ENCODE results near the gene OTUD4.
"Not testable (repeated sequence)": the region's sequence is repeated elsewhere in the genome, so short reads cannot be mapped to it uniquely, and the experiment has no call there.

OTUD4 gene, protein sequence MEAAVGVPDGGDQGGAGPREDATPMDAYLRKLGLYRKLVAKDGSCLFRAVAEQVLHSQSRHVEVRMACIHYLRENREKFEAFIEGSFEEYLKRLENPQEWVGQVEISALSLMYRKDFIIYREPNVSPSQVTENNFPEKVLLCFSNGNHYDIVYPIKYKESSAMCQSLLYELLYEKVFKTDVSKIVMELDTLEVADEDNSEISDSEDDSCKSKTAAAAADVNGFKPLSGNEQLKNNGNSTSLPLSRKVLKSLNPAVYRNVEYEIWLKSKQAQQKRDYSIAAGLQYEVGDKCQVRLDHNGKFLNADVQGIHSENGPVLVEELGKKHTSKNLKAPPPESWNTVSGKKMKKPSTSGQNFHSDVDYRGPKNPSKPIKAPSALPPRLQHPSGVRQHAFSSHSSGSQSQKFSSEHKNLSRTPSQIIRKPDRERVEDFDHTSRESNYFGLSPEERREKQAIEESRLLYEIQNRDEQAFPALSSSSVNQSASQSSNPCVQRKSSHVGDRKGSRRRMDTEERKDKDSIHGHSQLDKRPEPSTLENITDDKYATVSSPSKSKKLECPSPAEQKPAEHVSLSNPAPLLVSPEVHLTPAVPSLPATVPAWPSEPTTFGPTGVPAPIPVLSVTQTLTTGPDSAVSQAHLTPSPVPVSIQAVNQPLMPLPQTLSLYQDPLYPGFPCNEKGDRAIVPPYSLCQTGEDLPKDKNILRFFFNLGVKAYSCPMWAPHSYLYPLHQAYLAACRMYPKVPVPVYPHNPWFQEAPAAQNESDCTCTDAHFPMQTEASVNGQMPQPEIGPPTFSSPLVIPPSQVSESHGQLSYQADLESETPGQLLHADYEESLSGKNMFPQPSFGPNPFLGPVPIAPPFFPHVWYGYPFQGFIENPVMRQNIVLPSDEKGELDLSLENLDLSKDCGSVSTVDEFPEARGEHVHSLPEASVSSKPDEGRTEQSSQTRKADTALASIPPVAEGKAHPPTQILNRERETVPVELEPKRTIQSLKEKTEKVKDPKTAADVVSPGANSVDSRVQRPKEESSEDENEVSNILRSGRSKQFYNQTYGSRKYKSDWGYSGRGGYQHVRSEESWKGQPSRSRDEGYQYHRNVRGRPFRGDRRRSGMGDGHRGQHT

DNA sequence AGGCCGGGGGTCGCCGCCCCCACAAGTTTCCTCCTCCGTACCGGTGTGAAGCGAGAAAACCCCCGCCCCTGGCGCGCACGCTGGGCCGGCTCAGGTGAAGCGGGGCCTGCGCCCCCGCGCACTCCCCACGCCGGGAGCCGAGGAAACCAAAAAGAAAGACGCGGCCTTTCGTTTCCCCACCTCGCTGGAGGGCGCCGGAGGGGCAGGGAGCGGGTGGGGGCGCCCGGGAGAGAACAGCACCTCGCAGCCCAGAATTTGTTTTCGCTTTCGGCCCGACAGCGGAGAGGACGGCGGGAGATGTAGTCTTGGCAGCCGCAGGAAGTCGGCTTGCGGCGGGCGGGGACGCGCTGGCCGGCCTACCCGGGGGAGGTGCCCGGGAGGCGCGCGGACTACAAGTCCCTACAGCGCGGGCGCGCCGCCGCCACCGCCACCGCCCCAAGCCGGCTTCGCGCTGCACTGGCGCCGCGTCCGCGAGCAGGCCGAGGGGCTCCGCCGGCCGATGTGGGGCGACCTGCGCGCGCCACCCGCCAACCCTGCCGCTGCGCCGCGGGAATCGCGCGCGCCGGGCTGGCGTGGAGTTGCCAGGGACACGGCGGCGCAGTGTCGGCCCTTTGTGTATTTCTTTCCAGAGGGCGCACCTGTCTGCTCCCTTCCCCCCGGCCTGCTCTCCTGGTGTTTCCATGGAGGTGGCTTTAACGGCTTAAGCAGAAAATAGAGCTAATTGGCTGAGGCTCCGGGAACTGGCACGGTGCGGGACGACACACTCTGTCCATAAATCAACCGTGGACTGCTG is at the start of gene OTUD4:
Gene OTUD4, minus strand, starts transcription at position 292 of the 793 bp plus-strand sequence. CDS start 616 bp downstream, outside the sequence.
- DNase-seq (ENCODE audit: low read depth in 2 of 2): peak; percentile 87 to 90

DNA sequence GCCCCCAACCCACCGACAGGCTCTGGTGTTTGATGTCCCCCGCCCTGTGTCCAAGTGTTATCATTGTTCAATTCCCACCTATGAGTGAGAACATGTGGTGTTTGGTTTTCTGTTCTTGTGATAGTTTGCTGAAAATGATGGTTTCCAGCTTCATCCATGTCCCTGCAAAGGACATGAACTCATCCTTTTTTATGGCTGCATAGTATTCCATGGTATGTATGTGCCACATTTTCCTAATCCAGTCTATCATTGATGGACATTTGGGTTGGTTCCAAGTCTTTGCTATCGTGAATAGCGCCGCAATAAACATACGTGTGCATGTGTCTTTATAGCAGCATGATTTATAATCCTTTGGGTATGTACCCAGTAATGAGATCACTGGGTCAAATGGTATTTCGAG is 42.8 kb upstream of the OTUD4 start:
- not testable (repeated sequence) for DNase-seq (ENCODE audit: low read depth in 2 of 2)

DNA sequence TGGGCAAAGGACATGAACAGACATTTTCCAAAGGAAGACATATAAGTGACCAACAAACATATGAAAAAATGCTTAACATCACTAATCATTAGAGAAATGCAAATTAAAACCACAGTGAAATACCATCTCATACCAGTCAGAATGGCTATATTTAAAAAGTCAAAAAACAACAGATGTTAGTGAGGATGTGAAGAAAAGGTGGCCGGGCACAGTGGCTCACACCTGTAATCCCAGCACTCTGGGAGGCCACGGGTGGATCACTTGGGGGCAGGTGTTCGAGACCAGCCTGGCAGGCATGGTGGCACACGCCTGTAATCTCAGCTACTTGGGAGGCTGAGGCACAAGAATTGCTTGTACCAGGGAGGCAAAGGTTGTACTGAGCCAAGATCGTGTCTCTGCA is 41.1 kb upstream of the OTUD4 start:
- DNase-seq (ENCODE audit: low read depth in 2 of 2): not testable (repeated sequence)

DNA sequence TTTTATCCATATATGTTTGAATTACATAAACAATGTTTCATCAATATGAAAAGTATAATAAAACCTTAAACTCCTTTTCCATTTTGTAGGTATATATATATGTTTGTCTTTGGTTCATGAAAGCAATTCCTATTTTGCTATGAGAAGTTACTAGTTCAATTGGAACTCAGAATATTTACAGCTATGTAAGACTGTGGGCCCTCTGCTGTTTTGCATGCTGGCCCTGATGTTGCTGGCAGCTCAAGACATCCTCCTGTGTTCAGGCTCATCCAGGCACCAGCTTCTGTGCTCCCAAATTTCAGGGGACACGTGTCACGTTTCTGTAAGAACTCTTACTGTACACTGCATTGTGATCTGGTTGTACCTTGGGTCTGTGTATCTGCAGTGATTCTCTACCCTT is 38.7 kb upstream of the OTUD4 start:
- no peak for DNase-seq (ENCODE audit: low read depth in 2 of 2)

DNA sequence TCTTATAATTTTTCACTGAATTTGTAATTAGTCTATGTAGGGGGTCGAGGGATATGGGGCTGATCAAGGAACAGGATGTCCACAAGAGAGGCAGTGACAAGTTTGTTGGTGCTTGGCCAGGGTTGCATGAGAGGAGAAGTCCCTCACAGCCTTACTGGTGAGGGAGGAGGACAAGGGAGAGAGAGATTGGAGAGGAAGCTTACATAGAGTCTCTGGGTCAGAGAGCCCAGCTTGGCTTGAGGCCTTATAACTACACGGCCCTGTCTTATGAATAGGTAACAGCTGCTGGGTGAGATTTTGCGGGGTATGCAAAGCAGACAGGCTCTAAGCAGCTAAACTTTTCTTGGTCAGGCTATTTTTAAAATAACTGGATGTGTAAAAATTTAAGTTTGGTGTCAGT is 37.9 kb upstream of the OTUD4 start:
- DNase-seq (ENCODE audit: low read depth in 2 of 2): no peak

DNA sequence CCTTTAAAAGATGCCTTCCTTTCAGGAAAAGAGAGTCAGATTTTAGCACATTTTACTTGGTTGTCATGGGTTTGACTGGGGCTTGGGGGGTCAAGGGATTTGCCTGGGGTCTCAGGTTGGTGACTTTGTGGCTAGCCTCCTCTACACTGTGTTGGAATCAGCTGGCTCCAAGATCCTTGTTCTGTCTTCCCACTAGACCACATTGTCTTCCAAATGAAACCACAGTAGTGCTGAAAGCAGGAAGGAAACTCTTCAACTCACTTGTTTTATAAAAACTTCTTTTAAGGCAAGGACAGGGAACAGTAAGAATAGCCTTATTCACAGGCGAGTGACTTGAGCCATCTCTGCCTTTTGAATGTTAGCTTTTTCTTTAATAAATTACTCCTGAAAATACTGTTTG is 37.0 kb upstream of the OTUD4 start:
- no peak for DNase-seq (ENCODE audit: low read depth in 2 of 2)

DNA sequence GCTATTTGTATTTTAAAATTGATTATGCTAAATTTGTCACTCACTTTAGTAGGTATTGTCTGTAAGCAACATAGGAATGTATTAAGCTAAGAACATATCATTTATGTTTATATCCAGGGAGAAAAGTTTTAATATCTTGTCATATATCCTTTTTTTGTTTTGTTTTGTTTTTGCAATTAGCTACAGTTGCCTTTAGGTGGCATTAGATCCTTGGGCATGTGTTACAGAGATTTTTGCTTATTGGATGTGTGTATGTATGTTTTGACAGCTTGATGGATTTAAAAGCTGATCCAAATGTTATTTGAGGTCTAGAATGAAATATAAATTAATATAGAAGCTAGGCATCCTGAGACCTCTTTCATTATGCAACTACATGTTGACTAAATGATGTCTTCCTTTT is 36.1 kb upstream of the OTUD4 start:
- no peak for DNase-seq (ENCODE audit: low read depth in 2 of 2)

DNA sequence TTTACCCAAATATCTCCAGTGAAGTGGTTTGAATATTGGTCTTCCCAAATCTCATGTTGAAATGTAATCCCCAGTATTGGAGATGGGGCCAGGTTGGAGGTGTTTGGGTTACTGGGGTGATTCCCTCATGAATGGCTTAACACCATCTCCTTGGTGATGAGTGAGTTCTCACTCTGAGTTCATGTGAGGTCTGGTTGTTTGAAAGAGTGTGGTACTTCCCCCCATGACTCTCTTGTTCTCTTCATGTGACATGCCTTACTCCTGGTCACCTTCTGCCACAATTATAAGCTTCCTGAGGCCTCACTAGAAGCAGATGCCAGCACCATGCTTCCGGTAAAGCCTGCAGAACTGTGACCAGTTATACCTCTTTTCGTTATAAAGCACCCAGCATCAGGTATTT is 32.9 kb upstream of the OTUD4 start:
- no peak for DNase-seq (ENCODE audit: low read depth in 2 of 2)

DNA sequence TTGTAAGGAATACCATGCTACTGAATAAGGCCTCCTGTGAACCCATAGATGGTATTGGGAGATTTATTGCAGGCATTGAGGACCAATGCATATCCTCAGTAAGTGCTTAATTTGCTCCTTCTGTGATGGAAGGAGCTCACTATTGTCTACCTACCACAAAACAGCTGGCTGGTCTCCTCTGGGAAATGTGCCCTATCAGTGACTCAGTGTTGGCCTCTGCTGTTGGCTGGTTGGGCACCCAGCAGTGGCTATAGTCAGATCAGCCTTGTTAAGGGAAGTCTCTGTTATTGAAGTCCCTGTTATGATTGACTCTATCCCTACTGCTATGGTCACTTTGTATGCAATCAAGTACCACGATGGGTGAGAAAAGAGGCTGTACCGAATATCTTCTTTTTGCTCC is 27.5 kb upstream of the OTUD4 start:
- no peak for DNase-seq (ENCODE audit: low read depth in 2 of 2)

DNA sequence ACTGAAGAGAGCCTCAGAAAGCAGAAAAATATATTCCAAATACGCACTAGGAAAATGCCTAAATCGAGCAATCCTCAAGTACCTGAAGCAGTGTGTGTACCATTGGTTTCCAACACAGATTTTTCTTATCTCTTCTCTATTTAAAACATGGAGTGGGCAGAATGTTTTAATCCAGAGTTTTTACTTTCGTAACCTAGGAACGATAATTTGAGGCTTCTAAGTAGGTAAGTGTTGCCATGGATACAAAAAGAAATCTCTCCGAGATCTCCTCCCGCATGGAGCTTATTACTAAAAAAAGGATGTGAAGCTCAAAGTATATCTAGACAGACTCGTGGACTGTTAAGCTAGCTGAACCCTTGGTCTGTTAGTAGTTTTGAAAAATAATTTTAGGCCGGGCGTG is 23.0 kb upstream of the OTUD4 start:
- DNase-seq (ENCODE audit: low read depth in 2 of 2): no peak

DNA sequence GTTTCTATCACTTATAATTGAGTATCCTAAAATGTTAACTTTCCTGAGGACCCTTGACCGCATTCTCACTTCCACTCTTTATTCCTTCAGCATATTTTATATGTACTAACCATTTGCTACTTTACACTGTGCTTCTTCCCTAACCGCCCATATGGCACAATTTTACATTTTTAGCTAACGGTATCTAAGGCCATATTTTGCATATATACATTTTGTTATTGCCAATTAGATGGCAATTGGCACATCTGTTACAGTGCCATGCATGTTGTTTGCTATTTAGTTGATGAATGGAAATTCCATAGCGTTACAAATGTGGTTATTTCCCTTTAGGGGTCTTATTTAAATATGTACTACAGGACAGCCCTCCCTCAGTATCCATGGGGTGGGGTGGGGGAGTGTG is 20.0 kb upstream of the OTUD4 start:
- no peak for DNase-seq (ENCODE audit: low read depth in 2 of 2)

DNA sequence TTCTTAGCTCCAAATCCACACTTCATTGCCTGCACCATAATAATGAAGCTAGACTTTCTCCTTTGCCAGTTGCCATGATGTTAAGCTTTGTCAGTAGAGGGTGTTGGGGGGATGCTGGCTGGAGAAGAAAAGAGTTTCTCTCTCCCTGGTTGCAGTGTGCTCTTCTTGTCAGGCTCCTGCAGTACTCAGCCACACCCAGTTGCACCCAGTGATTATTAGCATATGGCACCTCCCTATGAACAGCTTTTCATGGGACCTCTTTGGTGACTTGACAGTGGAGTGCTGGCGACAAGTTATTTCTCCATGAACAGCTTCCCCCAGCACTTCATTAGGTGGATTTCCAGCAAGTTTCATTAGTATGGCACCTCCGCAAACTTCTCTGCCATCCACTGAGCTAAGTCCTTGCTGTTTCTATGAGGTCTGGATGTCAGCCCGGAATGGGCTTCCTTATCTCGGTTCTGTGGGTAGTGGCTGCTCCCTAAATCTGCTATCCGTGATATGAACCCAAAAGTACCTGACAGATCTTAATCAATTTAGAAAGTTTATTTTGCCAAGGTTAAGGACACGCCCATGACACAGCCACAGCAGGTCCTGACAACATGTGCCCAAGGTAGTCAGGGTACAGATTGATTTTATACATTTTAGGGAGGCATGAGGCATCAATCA is 18.8 kb upstream of the OTUD4 start:
- DNase-seq (ENCODE audit: low read depth in 2 of 2): no peak

DNA sequence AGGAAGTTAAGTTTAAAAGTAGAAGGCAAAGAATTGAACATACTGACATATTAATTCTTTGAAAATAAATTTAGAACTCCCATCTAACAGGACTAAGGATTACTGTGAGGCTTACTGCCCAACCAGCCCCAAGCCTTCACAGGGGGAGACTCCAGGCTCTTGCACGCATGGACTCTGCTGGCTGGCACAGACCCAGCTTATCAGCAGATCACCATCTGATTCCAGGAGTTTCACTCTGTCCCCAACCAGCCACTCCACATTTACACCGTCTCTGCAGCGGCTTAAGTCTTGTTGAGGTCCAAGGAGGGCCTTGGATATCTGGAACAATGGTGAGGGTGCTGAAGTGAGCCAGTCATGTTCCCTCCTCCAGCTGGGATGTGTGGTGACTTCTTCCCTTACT is 16.4 kb upstream of the OTUD4 start:
- no peak for DNase-seq (ENCODE audit: low read depth in 2 of 2)

DNA sequence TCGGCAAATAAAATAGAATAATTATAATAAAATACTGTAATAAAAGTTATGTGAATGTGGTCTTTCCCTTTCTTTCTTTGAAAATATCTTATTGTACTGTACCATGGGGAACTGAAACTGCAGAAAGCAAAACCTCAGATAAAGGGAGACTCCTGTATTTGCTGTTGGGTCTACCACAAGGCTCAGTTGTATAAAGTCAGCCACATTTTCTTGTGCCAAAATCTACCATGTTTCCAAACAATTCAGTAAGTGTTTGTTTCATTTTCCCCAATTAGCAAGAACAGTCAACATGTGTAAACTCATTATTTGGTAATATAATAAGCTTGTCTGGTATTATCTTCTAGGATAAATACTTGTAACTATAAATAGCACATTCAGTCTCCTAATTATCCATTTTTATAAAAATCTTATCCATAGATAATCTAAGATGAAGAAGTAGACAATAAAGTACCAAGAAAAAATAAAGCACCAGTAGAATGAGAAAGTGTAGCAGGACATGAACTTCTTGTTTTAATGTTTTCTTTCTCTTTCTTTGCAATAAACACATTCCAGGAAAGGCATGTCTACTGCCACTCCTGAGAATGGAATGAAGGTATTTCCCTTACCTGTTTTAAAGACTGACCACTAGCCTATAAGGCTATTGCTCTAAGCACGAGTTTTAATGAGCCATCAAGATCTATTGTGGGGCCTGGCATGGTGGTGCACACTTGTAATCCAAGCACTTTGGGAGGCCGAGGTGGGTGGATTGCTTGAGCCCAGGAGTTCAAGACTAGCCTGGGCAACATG is 15.0 kb upstream of the OTUD4 start:
- DNase-seq (ENCODE audit: low read depth in 2 of 2): no peak

DNA sequence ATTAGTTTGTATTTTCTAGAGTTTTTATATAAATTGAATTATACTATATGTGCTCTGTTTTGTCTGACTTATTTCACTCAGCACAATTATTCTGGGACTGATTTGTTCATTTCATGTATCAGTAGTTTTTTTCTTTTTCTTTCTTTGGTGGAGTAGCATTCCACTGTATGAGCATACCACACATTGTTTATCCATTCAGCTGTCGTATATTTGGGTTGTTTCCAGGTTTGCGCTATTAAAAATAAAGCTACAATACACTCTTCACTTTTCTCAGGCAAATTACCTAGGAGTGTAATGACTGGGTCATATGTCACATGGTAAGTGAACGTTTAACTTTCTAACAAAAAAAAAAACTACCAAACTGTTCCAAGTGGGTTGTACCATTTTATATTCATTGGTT is 9.6 kb upstream of the OTUD4 start:
- no peak for DNase-seq (ENCODE audit: low read depth in 2 of 2)

DNA sequence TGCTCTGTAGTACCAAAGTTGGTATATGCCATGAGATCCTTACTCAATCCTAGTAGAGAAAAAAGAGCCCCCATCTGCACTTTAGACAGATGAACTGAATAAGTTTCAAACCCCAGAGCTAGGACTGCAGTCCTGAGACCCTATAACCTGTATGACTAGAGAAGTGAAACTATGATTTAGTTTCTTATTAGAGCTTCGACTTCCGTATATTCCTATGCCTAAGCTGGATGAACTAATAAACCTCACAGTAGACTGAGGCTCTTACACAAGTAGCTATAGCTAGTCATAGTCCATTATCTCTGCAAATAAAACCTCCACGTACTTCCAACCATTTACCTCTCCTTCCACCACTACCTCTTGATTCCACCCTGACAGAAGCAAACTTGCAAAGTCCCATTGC is 6.3 kb upstream of the OTUD4 start:
- DNase-seq (ENCODE audit: low read depth in 2 of 2): no peak

DNA sequence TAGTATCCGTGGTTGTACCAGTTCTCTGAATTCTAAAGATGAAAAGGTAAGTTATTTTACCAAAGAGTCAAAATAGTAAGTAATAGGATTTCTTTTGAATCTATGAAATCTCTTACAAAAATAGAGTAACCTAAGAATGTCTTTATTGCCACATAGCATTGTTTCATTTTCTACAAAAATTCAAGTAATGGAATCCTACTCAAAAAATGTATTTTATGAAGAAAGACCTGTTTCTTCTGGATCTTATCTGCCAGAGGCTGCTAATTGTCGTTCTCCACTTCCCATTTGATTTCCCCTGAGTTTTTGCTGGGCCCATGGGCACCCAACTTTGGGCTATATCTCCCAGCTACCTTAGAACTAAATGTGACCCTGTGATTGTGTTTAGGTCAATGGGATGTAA is 3.2 kb upstream of the OTUD4 start:
- no peak for DNase-seq (ENCODE audit: low read depth in 2 of 2)

DNA sequence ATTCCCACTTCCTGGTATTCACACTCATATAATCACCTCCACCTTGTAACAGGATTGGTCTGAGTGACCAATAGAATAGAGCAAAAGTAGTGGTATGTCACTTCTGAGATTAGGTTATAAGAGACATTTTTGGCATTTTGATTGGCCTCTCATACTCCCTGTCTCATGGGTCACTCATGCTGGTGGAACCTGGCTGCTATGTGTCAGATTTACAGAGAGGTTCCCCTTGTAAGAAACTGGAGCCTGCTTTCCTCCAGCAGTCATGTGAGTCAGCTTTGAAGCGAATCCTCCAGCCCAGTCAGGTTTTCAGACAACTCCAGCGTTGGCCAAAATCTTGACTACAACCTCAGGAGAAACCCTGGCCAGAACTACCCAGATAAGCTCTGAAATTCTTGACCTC is 2.6 kb upstream of the OTUD4 start:
- no peak for DNase-seq (ENCODE audit: low read depth in 2 of 2)

DNA sequence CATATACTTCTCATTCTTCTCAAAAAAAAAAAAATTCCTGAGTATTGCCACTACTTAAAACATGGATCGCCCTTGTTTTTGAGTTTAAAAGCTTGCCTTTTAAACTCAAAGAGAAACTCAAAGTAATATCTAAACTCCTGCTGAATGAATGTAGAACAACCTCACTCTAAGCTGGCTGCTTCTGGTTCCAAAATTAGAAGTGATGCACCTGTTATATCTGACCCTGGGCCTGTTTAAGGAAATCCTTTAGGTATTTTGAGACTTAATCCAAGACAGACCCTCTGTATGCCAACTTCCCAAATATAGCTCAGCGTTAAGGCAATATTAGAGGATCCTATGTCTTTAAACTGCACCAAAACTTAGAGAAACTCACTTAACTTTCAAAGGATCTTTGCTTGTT is 1.8 kb upstream of the OTUD4 start:
- DNase-seq (ENCODE audit: low read depth in 2 of 2): no peak

DNA sequence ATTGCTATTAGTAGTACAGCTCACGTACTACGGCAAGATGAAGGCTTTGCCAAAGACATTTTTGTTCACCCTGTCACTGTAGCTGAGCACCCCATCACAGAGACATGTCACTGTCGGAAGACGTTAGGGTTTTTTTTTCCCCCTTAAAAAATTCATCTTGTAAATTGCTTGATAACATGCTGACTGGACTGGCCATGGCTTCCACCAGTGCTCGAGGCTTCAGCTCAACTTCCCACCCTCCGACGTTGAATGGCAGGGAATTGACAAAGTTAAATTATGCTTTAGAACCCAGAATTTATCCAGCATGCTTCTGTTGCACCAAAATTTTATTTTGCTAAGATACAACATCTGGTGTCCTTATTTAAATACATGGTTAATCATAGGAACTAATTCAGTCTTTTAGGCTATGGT is 707 bp upstream of the OTUD4 start:
- no peak for DNase-seq (ENCODE audit: low read depth in 2 of 2)
